GM12878 (cell line): ENCODE results near the gene FBXW9. TPM values are rescaled to one million over a fixed set of nuclear protein-coding genes. Genes with fewer than 3 reads are reported as not detected.

Source experiments
- ASH2L ChIP-seq: fragments of 300-600, 200-600 bp; sonication (generic); IDR thresholded peaks from 2 replicates; pipeline ENCODE4 v1.6.1; 2017; ENCODE audit warnings: low read depth, mild to moderate bottlenecking, borderline replicate concordance
- BHLHE40 ChIP-seq, 2 experiments: fragments of 450-650 bp in 1 of 2; IDR thresholded peaks; 2 replicates each; pipeline ENCODE4 v1.6.1; 2011 to 2017; ENCODE audit warnings: low read depth in 2 of 2, borderline replicate concordance in 1 of 2, improper control_type of control experiment in 1 of 2, low read length in 1 of 2, mild to moderate bottlenecking in 1 of 2
- ETV6 ChIP-seq, 2 experiments: fragments of 450-650 bp in 1 of 2; IDR thresholded peaks in 1 of 2; conservative IDR thresholded peaks in 1 of 2; 2 replicates each; pipeline ENCODE4 v1.6.1; 2014; ENCODE audit warnings: antibody characterized with exemption in 1 of 2, borderline replicate concordance in 1 of 2, low read depth in 1 of 2, mild to moderate bottlenecking in 1 of 2, moderate library complexity in 1 of 2
- IRF5 ChIP-seq: fragments of 450-650 bp; IDR thresholded peaks from 2 replicates; pipeline ENCODE4 v1.6.1; 2017; ENCODE audit warnings: borderline replicate concordance
- JUNB ChIP-seq: IDR thresholded peaks from 2 replicates; pipeline ENCODE4 v1.6.1; 2016; ENCODE audit warnings: antibody characterized with exemption, mild to moderate bottlenecking
- KLF5 ChIP-seq: fragments of 450-650 bp; IDR thresholded peaks from 2 replicates; pipeline ENCODE4 v1.6.1; 2014; ENCODE audit warnings: mild to moderate bottlenecking; ENCODE audit not compliant: partially characterized antibody
- LARP7 ChIP-seq: fragments of 450-650 bp; IDR thresholded peaks from 2 replicates; pipeline ENCODE4 v1.6.1; 2017; ENCODE audit warnings: mild to moderate bottlenecking
- NFYB ChIP-seq: IDR thresholded peaks from 2 replicates; pipeline ENCODE4 v1.6.1; 2011; ENCODE audit warnings: low read depth, mild to moderate bottlenecking, low read length, improper control_type of control experiment, moderate library complexity; ENCODE audit not compliant: insufficient read depth
- PML ChIP-seq: IDR thresholded peaks from 2 replicates; pipeline ENCODE4 v1.6.1; 2012; ENCODE audit warnings: low read length, inconsistent platforms
- POLR2A ChIP-seq: IDR thresholded peaks from 2 replicates; pipeline ENCODE4 v1.6.1; 2011; ENCODE audit warnings: low read depth, mild to moderate bottlenecking, low read length
- SMAD5 ChIP-seq: IDR thresholded peaks from 2 replicates; pipeline ENCODE4 v1.6.1; 2016; ENCODE audit warnings: antibody characterized with exemption, low read depth
- TCF3 ChIP-seq: IDR thresholded peaks from 2 replicates; pipeline ENCODE4 v1.6.1; 2012; ENCODE audit warnings: low read depth, mild to moderate bottlenecking, low read length, borderline replicate concordance; ENCODE audit not compliant: insufficient read depth
- TCF7 ChIP-seq: IDR thresholded peaks from 2 replicates; pipeline ENCODE4 v1.6.1; 2014; ENCODE audit warnings: antibody characterized with exemption, borderline replicate concordance
- WRNIP1 ChIP-seq: IDR thresholded peaks from 2 replicates; pipeline ENCODE4 v1.6.1; 2011; ENCODE audit warnings: low read depth, low read length, improper control_type of control experiment, borderline replicate concordance
- ZBTB33 ChIP-seq: fragments of 450-650 bp; IDR thresholded peaks from 2 replicates; pipeline ENCODE4 v1.6.1; 2017; ENCODE audit warnings: mild to moderate bottlenecking
- polyA plus RNA-seq, 11 experiments: library from polyadenylated mRNA; depleted of rRNA in 4 of 11; unstranded in 6 of 11; stranded (reverse) in 5 of 11; fragments of >200 nt; fragmentation: Nextera tagmentation in 4 of 11; fragmentation: Illumina TruSeq in 1 of 11; extraction: Ambion mirVana in 4 of 11; extraction: Trizol in 1 of 11; gene quantifications; 1 replicate in 1 of 11; 2 replicates in 10 of 11; pipeline versions ENCODE4 v1.2.1 to v1.2.3, GENCODE V29; 2011 to 2016; ENCODE audit warnings: inconsistent platforms in 2 of 11, missing spikeins in 2 of 11, low read depth in 1 of 11
- total RNA-seq, 4 experiments: library from RNA; depleted of rRNA in 3 of 4; stranded (reverse); fragments of >200 nt in 3 of 4; fragmentation: Illumina TruSeq in 1 of 4; extraction: Trizol in 1 of 4; gene quantifications; 2 replicates each; pipeline versions ENCODE4 v1.2.1 to v1.2.3, GENCODE V29; 2013 to 2021
- TF ChIP-seq, protein P1 (sequence below): fragments of 450-650 bp; formaldehyde crosslinking; IDR thresholded peaks from 2 replicates; pipeline ENCODE4 v1.5.0; 2022; ENCODE audit warnings: mild to moderate bottlenecking, missing genetic modification characterization
- TF ChIP-seq, protein P2 (sequence below), 3 experiments: IDR thresholded peaks in 2 of 3; conservative IDR thresholded peaks in 1 of 3; 2 replicates each; pipeline ENCODE4 v1.5.1; 2011; ENCODE audit warnings: low read depth in 3 of 3, low read length in 3 of 3, mild to moderate bottlenecking in 3 of 3, control low read depth in 2 of 3, moderate library complexity in 2 of 3, inconsistent platforms in 1 of 3, mixed read lengths in 1 of 3; ENCODE audit not compliant: control insufficient read depth in 2 of 3, insufficient read depth in 1 of 3; ENCODE audit errors: extremely low read depth in 1 of 3

Gene FBXW9
- total and polyA plus RNA-seq, 10 of the 15 experiments (the other 5 are each of a cell fraction or from before 2014, with no cell fraction given): 0.21 to 14.8 (median 7.3) TPM

- TF ChIP-seq LARP7 (peak; percentile 13; the same call in 1 of the 2 replicates), ZBTB33 (no peak), SMAD5 (peak; percentile 51; the same call in 1 of the 2 replicates), TCF3 (no peak), KLF5 (no peak), ASH2L (no peak), PML (no peak), TCF7 (no peak), BHLHE40 (IDR thresholded peaks at IDR 0.05; ENCODE audit: borderline replicate concordance in 1 of 2, low read depth in 2 of 2, low read length in 1 of 2) (peak; percentile 97 to 100), ETV6 (conservative IDR thresholded peaks at IDR 0.05 in 1 of 2, IDR thresholded peaks at IDR 0.05 in 1 of 2; ENCODE audit: borderline replicate concordance in 1 of 2, low read depth in 1 of 2) (no peak), NFYB (peak; percentile 86), WRNIP1 (peak; percentile 82; the same call in 1 of the 2 replicates), POLR2A (peak; percentile 51; the same call in 1 of the 2 replicates), IRF5 (no peak), JUNB (no peak; the same call in 1 of the 2 replicates)
- TF ChIP-seq, protein P1, sequence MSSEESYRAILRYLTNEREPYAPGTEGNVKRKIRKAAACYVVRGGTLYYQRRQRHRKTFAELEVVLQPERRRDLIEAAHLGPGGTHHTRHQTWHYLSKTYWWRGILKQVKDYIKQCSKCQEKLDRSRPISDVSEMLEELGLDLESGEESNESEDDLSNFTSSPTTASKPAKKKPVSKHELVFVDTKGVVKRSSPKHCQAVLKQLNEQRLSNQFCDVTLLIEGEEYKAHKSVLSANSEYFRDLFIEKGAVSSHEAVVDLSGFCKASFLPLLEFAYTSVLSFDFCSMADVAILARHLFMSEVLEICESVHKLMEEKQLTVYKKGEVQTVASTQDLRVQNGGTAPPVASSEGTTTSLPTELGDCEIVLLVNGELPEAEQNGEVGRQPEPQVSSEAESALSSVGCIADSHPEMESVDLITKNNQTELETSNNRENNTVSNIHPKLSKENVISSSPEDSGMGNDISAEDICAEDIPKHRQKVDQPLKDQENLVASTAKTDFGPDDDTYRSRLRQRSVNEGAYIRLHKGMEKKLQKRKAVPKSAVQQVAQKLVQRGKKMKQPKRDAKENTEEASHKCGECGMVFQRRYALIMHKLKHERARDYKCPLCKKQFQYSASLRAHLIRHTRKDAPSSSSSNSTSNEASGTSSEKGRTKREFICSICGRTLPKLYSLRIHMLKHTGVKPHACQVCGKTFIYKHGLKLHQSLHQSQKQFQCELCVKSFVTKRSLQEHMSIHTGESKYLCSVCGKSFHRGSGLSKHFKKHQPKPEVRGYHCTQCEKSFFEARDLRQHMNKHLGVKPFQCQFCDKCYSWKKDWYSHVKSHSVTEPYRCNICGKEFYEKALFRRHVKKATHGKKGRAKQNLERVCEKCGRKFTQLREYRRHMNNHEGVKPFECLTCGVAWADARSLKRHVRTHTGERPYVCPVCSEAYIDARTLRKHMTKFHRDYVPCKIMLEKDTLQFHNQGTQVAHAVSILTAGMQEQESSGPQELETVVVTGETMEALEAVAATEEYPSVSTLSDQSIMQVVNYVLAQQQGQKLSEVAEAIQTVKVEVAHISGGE (CRISPR knock-in tag): peak; percentile 71
- TF ChIP-seq, protein P2, sequence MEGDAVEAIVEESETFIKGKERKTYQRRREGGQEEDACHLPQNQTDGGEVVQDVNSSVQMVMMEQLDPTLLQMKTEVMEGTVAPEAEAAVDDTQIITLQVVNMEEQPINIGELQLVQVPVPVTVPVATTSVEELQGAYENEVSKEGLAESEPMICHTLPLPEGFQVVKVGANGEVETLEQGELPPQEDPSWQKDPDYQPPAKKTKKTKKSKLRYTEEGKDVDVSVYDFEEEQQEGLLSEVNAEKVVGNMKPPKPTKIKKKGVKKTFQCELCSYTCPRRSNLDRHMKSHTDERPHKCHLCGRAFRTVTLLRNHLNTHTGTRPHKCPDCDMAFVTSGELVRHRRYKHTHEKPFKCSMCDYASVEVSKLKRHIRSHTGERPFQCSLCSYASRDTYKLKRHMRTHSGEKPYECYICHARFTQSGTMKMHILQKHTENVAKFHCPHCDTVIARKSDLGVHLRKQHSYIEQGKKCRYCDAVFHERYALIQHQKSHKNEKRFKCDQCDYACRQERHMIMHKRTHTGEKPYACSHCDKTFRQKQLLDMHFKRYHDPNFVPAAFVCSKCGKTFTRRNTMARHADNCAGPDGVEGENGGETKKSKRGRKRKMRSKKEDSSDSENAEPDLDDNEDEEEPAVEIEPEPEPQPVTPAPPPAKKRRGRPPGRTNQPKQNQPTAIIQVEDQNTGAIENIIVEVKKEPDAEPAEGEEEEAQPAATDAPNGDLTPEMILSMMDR (IDR thresholded peaks at IDR 0.05 in 2 of 3, conservative IDR thresholded peaks at IDR 0.05 in 1 of 3; ENCODE audit: control insufficient read depth in 2 of 3, extremely low read depth in 1 of 3, insufficient read depth in 1 of 3, low read depth in 3 of 3, low read length in 3 of 3): no peak
Measured at GRCh38 chr19:12722566-12723380, 26.3 kb upstream of the FBXW9 start (continued).
